Inflammatory macrophage (primary cell): ENCODE data around the gene CSMD2.

Experiments
- DNase-seq, 2 donors: peaks; one replicate each; pipeline ENCODE4 v3.0.0-alpha.2; 2020 to 2022

The CSMD2 gene

GRCh38 chr1:33960188-33960895 is 204.7 kb downstream of the CSMD2 start:
- DNase-seq: no peak

- DNase-seq: no peak
These were observed 207.2 kb downstream of the CSMD2 start for GRCh38 chr1:33957854-33958253.

- no peak for DNase-seq
These were observed 209.9 kb downstream of the CSMD2 start for GRCh38 chr1:33955096-33955495.

- no peak for DNase-seq
These were observed 215.5 kb downstream of the CSMD2 start for GRCh38 chr1:33949570-33949969.

GRCh38 chr1:33948291-33948690 is 216.7 kb downstream of the CSMD2 start:
- no peak for DNase-seq

GRCh38 chr1:33946836-33947235 is 218.2 kb downstream of the CSMD2 start:
- DNase-seq: no peak

- no peak for DNase-seq
These were observed 220.2 kb downstream of the CSMD2 start for GRCh38 chr1:33944846-33945245.

GRCh38 chr1:33943978-33944377 is 221.1 kb downstream of the CSMD2 start:
- no peak for DNase-seq

GRCh38 chr1:33932871-33933270 is 232.2 kb downstream of the CSMD2 start:
- no peak for DNase-seq

GRCh38 chr1:33931111-33931475 is 233.9 kb downstream of the CSMD2 start:
- no peak for DNase-seq

GRCh38 chr1:33930346-33931110 is 234.5 kb downstream of the CSMD2 start:
- no peak for DNase-seq

- no peak for DNase-seq
These were observed 236.8 kb downstream of the CSMD2 start for GRCh38 chr1:33928251-33928650.

- DNase-seq: no peak
These were observed 237.3 kb downstream of the CSMD2 start for GRCh38 chr1:33927721-33928120.

- no peak for DNase-seq
These were observed 239.4 kb downstream of the CSMD2 start for GRCh38 chr1:33925586-33925985.

GRCh38 chr1:33921281-33921680 is 243.7 kb downstream of the CSMD2 start:
- DNase-seq: no peak

GRCh38 chr1:33918368-33918767 is 246.7 kb downstream of the CSMD2 start:
- no peak for DNase-seq

GRCh38 chr1:33916786-33917185 is 248.2 kb downstream of the CSMD2 start:
- DNase-seq: no peak

- no peak for DNase-seq
These were observed 250.5 kb downstream of the CSMD2 start for GRCh38 chr1:33914531-33914930.

GRCh38 chr1:33908324-33908956 is 256.6 kb downstream of the CSMD2 start:
- no peak for DNase-seq

- no peak for DNase-seq
These were observed 258.9 kb downstream of the CSMD2 start for GRCh38 chr1:33906156-33906555.

GRCh38 chr1:33905241-33905640 is 259.8 kb downstream of the CSMD2 start:
- no peak for DNase-seq

GRCh38 chr1:33903210-33903589 is 261.8 kb downstream of the CSMD2 start:
- no peak for DNase-seq

GRCh38 chr1:33902486-33903209 is 262.4 kb downstream of the CSMD2 start:
- DNase-seq: no peak
